GM19043 (cell line): ENCODE results near the gene SCART1.
"Not testable (repeated sequence)": the region's sequence is repeated elsewhere in the genome, so short reads cannot be mapped to it uniquely, and the experiment has no call there.

Experiments used
- ATAC-seq: cut with Tn5 transposase; IDR thresholded peaks from one replicate; pipeline ENCODE4 v1.9.1; 2021; ENCODE audit warnings: low read depth; ENCODE audit not compliant: unreplicated experiment

The SCART1 gene

DNA sequence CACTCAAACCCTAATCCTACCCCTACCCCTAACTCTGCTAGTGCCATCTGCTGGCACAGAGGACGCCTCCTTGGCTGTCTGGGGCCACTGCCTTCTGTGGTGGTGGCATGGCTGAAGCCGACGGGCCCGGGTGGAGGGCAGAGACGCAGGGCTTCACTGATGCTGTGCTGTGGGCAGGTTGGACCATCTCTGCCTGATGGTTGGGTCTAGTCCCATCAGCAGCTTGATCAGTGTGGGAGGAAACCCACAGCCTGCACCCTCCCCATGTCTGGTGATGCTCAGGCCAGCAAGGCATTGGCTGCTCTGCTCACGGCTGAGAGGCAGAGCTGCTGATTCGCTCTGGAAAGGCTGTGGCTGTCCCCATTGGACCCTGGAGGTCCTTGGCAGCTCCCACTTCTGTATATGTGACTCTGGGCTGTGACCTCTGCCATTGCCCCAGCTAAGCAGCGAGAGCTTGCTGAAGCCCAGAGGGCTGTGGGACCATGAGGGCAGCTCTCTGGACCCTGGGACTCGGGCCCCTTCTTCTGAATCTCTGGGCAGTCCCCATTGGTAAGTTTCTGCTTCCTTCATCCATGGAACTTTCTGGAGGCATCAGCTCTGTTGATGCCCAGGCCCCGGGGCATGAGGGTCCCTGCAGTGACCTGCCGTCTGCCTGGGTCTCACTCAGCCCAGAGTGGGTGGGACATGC is at the start of gene SCART1:
Gene SCART1 (plus strand): TSS at position 430 of the 688 bp plus-strand sequence. CDS start 53 bp downstream, at position 483.
- ATAC-seq, result no peak

DNA sequence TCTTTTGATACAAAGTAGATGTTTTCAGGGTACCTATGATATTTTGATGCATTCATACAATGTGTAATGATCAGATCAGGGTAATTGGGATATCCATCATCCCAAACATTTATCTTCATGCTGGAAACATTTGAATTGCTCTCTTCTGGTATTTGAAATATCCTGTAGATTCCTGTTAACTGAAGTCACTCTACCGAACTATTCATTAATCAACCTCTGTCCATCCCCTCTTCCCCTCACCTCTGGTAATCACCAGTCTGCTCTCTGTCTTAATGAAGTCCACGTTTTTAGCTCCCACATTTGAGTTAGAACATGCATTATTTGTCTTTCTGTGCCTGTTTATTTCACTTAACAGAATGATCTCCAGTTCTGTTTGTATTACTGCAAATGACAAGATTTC is 48.5 kb upstream of the SCART1 start:
- no peak for ATAC-seq

DNA sequence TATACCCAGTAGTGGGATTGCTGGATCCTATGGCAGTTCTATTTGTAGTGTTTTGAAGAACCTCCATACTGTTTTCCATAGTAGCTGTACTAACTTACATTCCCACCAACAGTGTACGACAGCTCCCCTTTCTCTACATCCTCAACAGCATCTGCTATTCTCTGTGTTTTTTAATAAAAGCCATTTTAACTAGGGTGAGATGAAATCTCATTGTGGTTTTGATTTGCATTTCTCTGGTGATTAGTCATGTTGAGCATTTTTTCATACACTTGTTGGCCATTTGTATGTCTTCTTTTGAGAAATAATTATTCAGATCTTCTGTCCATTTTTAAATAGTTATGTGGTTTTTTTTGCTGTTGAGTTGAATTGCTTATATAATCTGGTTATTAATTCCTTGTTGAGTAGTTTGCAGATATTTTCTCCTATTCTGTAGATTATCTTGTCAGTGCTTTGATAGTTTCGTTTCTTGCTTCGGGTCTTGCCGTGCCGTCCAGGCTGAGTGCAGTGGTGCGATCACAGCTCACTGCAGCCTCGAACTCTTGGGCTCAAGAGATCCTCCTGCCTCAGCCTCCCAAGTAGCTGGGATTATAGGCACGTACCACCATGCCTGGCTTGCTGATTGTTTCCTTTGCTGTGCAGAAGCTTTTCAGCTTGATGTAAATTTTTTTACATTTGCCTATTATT is 47.8 kb upstream of the SCART1 start:
- peak; percentile 58 for ATAC-seq

DNA sequence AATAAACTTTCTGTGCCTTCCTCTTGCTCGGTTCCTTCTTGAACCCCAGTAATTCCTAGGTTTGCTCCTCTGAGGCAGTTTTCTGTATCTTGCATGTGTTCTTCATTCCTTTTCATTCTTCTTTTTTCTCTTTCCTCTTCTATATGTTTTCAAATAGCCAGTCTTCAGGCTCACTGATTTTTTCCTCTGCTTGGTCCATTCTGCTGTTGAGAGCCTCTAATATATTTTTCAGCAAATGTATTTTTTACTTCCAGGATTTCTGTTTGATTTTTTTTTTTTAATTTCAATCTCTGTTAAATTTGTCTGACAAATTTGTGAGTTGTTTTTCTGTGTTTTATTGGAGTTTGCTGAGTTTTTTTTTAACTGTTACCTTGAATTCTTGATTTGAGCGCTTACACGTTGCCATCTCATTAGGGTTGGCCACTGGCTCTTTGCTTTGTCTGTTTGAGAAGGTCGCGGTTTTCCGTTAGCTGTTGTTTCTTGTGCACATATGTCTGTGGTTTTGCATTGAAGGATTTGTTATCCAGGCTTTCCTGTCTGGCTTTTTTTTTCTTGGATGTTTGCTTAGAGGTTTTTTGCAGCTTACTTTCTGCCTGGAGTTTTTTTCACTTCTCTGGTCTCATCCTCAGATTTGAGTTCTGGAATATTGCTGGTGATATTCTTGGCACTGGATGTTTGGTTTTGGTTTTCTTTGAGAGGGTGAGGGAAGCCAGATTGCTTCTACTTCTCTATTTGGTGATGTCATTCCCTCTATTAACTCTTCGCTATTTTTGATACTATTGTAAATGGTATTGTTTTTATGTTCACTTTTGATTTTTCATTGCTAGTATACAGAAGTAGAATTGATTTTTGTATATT is 42.0 kb upstream of the SCART1 start:
- ATAC-seq, result no peak

DNA sequence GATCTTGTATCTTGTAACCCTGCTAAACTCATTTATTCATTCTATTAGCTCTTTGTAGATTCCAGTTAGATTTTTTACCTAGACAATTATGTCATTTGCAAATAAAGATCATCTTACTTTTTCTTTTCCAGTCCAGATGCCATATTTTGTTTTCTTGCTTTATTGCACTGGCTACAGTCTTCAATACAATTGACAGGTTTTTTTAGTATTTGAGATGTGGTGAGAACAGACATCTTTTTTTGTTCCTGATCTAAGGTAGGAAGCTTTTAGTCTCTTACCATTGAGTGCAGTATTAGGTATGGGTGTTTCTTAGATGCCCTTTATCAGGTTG is 41.4 kb upstream of the SCART1 start:
- no peak for ATAC-seq

DNA sequence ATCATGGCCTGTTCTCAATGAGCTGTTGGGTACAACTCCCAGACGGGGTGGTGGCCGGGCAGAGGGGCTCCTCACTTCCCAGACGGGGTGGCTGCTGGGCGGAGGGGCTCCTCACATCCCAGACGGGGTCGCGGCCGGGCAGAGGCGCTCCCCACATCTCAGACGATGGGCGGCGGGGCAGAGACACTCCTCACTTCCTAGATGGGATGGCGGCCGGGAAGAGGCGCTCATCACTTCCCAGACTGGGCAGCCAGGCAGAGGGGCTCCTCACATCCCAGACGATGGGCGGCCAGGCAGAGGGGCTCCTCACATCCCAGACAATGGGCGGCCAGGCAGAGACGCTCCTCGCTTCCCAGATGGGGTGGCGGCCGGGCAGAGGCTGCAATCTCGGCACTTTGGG is 39.3 kb upstream of the SCART1 start:
- not testable (repeated sequence) for ATAC-seq

DNA sequence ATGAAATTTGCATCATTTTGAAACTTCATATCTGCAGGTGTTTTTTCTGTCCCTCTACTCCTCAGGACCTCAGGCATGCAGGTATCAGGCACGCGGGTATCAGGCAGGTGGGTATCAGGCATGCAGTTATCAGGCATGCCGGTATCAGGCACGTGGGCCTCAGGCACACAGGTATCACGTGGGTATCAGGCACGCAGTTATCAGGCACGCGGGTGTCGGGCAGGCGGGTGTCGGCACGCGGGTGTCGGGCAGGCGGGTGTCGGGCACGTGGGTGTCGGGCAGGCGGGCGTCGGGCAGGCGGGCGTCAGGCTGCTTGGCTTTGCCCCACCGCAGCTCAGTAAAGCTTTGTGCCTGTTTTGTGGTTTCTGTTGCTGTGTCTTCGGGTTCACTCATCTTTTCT is 38.0 kb upstream of the SCART1 start:
- ATAC-seq, result no peak

DNA sequence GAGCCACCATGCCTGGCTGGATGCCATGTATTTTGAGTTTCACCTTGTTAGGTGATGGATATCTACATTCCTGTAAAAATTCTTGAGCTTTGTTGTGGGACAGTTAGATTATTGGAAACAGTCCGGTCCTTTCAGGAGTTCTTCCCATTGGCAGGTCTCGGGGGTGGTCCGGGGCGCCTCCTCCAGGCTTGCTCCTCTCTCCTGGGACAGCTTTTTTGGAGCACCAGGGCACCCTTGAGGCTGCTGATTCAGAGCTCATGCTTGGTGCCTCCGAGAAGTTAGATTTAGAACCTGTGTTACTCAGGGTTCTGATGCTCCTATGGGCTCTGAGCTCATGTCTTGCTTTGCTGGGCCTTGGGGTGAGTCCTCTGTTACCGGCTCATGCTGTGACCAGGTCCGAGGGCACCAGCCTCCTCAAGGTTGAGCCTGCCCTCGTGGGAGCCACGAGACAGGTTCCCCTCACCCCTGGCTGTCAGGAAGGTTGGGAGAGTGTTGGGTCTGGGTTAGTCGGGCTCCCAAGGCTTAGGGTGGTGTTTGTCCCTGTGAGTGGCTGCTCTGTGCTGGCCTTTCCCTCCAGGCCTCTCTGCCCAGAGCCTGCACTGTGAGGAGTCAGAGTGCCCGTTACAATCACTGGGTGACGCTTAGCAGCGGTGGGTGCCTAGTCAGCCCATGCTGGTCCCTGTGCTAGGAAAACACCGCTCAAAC is 35.3 kb upstream of the SCART1 start:
- no peak for ATAC-seq

DNA sequence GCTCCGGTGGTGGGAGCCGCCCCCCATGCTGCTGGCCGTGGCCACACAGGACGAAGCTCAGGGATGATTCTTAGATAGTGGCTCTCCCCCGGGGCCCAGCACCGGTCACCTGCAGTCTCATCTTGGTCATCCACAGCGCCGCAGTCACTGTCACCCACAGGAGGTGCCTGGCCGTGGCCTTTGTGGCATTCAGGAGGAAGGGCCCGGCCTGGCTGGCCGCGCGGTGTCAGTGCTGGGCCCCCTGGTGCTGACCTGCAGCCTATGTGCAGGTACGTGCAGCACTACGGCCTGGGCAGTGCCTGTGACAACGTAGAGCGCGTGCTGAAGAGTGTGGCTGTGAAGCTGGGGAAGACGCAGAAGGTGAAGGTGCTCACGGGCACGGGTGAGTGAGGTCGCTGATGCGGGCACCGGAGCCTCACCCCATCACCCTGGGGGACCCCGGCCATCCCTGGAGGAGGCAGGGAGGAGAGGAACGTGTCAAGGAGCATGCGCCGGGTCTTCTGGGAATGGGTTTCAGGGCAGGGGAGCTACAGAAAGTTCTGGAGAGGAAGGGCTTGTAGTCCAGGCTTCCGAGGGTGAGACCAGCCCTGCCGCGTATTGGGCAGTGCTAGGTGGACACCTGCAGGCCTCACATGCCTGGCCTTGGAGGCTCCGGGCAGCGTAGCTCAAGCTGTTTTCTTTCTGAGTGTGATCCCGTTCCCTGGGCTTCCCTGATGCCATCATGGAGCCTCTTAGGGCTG is 34.4 kb upstream of the SCART1 start:
- ATAC-seq, result no peak

DNA sequence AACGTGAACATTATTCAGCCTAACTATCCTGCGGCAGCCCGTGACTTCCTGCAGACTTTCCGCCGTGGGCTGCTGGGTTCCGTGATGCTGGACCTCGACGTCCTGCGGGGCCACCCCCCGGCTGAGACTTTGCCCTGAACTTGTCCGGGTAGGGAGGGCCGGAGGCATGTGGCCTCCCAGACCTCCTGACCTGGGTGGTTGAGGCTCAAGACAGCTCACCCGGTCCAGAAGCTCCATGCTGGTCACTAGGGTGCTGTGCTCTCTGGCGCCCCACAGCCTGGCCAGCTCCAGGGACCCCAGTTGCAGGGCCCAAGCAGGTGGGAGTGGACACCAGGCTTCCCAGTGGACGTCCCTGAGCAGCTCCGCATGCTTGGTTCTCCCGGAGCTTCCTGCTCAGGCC is 33.7 kb upstream of the SCART1 start:
- ATAC-seq, result no peak

DNA sequence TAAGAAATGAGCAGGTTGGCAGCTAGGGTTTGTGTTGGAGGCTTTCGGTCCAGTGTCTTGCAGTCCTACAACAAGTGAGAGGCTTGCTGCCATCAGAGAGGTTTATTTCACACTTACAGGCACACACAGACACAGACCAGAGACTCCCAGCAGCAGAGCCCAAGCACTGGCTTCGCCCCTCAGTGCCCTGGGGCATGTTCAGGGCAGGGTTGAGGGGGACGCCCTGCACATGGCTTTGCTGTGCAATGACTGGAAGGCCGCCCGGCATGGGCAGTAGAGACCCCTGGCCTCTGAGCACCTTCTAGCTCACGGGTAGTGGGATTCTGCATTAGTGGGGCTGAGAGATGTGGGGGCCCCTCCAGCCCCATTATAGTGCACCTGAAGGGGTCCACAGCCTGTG is 33.2 kb upstream of the SCART1 start:
- ATAC-seq, result no peak

DNA sequence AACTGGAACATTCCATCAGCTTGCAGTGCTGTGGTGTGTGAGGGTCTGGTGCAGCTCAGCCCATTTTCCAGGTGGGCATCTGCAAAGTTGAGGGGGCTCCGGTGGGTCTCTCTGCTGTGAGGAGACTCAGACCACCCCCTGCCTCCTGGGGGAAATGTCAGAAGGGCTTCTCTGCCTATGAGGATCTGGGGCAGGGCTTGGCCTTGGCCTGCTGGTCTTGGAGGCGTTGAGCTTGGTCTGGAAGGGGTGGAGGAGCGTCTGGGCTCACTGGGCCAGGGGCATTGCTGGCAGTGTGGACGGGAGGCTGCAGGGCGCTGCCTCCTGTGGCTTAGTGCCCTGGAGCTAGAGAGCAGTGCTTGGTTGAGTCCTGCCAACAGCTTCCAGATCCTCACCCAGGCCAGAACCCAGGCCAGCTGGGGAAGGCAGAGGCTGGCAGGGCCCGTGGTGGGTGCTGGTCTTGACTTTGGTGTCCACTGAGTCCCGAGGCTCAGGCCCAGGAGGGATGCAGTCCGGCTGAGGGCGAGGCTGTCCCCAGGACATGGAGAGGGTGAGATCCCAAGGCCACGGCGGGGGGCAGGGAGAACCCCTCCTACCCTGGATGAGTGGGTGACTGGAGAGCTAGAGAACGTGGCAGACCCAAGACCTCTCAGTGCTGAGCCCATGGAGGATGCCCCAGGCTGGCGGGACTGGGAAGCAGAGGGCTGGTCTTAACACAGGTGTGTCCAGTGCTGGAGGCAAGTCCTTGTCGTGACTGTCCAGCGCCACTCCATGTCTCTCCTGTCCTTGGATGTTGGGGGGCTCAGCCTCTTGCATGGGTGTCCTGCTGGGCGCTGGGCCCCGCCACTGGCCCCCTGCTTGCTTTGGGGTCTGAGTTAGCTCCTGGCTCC is 32.2 kb upstream of the SCART1 start:
- no peak for ATAC-seq

DNA sequence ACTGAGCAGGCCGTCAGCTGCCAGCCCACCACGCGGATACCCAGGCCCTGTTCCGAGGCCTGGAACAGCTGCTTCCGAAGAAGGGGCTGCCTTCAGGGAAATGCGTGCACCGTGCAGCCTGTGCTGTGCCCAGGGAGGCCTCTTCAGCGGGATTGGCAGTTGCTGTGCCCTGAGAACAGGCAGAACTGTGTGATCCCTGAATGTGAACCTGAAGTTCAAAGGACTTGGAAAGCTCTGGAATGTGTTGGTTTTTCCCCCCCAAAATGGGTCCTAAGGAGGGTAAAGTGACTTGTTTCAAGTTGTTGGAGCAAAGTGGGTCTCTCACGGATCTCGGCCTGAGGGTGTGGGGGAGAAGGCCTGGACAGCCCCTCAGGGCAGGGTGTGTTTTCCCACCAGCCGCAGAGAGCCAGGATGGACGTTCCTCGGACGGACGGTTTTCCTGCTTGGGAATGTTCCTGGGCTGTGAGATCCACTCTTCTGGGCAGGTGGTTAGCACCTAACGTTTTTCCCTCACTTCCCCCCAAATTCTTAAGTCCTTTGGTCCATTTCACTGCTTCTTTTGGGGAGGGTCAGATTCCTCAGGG is 31.4 kb upstream of the SCART1 start:
- no peak for ATAC-seq

DNA sequence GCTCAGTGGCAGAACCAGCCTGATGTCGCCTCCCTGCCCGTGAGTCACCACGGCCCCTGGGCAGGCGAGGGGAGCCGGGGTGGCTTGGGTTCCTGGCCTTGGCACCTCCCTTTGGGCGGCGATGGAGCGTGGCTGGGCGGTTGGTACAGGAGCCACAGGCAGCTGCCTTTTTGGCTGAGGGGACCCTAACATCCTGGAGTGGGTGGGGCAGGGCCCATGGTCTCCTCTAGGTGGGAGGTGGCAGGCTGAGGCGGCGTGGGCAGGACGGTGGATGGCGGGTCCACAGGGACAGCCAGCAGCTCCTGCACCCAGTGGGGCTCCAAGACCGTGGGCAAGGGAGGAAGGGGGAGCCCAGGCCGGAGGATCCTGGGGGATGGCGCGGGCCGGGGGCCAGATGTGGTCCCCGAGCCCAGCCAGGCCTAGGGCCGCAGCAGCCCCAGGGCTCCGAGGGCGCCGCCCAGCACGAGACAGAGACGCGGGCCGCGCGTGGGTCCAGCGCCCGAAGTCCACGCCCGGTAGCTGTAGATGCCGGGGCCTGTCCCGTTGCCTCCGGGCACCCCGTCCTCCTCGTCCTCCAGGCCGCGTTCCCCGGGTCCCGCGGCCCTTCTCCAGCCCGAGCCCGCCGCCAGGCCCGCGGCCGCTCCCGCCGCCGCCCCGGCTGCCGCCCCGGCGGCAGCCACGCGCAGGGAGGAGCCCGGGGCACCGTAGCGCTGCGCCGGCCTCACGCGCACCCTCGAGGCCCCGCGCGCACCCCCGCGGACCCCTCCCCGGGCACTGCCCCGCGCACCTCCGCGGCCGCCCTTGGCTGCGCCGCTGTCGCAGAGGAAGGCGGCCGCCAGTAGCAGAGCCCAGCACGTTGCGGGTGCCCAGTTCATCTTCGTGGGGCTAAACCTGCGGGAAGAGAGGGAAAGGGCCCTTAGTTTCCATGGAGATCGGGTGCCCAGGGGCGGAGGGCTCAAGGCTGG is 30.7 kb upstream of the SCART1 start:
- ATAC-seq, result no peak

DNA sequence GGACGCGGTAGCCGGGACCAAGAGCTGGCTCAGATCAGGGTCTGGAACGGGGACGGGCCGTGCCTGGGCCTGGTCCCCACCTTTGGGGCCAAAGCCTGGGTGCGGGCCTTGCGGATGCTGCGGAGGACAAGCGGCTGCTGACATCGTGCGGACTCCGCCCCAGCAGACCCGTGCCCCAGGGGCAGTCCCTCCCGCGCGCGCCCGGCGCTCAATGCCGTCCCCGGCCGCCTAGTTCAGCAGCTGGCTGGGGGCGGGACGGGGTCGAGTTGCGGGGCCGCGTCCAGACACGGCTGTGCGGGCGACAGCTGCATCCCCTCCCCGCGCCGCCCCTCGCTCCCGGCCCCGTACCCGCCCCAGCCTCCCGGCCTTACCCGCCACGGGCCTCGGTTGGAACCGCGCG is 29.6 kb upstream of the SCART1 start:
- ATAC-seq, result not testable (repeated sequence)

DNA sequence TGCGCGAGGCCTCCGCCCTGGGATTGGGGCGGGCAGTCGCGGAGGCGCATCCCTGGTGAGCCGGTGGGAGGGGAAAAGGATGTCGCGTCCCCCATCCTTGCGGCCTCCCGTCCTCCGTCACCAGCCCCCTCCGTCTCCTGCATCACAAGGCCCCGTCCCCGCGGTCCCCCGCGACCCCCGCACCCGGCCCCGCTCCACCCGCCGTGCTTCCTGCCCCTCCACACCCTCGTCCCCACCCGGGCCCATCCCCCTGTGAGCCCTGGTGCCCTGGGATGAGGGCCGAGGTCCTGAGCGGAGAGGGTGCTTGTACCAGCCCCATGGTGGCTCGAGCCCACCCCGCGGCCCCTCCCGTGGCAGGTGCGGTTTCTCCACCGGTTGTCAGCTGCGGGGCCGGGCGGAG is 29.1 kb upstream of the SCART1 start, which contains the start of gene SPRN:
Gene SPRN (minus strand): TSS at position 25 of the 400 bp plus-strand sequence. CDS start 944 bp downstream, outside the sequence.
- not testable (repeated sequence) for ATAC-seq

DNA sequence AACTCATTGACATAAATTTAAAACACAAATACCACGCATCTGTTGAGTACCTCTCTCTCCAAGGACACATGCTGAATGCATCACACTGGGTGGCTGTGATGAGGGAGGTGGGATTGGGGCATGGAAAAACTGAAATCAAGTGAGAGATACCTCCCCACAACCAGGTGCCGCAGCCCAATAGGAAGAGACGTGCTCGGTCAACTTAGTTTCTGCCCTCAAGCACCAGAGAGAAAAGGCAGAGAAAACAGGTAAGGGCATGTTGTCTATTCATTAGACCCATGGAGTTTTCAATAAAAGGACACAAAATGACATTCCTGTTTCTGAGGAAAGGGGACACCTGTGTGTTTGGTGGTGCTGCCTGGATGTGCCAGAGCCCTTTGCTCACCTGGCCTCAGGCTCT is 24.2 kb upstream of the SCART1 start:
- ATAC-seq, result not testable (repeated sequence)
